ENCODE data around the gene B4GALT6.

B4GALT6 gene

DNA sequence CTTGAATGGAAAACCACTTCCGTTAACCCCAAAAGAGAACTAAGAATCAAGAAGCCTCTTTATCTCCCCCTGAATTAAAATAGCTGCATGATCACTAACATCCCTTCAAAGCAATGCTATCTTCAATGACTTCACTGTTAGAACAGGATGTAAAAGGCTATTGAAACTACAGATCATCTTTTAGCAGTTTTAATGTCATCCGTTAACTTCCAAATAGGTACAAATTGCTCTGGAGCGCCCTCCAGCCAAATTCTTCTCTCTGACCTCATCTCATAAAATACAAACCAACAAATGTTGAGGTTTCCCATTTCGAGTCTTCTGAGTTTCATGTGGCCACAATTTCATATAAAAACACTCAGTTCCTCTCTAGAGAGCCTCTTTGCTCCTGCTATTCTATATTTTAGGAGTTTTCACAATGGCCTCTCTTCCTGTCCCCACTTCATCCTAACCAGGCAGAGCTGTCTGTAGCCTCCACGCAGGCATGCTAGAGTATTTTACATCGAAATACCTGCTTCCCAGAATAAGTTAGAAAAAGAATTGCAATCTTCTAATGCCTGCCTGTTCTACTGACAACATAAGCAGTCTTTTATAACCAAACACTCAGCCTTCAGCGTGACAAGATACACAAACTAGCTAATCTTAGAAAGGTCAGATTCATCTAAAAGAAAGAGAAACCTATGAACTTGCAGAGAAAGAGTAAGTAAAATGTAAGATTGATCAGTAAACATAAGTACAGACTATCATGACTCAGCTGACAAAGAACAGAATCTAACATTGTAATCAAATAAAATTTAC is 37.9 kb downstream of the B4GALT6 start:
- H3K27ac ChIP-seq: no peak overlapping the region

DNA sequence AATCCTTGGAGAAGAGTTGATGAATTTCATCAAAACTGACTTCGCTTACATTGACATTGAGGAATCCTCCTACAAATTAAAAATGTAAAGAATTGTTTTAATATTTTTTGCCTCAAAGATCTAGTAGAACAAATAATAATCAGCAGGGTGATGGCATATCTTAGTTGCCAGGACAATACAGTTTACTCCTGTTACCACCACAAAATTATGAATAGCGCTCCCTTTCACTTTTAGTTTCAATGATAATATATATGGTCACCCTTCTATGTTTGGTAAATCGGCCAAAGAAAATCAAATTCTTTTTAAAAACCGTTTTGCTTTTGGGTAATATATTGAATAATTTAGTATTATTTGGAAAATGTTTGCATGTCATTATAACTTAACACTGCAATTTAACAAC is 39.0 kb downstream of the B4GALT6 start:
- no peak overlapping the region for H3K4me3 ChIP-seq

More for the DNA sequence above, 37.9 kb downstream of the B4GALT6 start:
- no peak overlapping the region for H3K4me3 ChIP-seq

DNA sequence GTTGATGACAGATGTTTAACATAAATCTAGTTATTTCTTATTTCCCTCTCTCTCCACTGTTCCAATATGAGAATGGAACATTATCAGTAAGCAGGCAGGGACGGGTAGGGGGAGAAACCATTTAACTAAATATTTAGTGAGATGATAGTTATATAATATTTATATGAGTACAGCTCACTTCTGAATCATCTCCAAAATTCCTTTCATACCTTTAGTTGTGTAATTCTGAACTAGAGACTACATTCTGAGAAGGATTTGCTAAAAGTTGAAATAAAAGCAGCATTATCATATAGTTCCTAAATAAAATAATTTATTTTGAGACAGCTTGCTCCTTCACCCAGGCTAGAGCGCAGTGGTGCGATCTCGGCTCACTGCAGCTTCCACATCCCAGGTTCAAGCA is 41.4 kb downstream of the B4GALT6 start:
- no peak overlapping the region for H3K4me3 ChIP-seq
- no peak overlapping the region for H3K27ac ChIP-seq

More for the DNA sequence above, 39.0 kb downstream of the B4GALT6 start:
- H3K27ac ChIP-seq: no peak overlapping the region

DNA sequence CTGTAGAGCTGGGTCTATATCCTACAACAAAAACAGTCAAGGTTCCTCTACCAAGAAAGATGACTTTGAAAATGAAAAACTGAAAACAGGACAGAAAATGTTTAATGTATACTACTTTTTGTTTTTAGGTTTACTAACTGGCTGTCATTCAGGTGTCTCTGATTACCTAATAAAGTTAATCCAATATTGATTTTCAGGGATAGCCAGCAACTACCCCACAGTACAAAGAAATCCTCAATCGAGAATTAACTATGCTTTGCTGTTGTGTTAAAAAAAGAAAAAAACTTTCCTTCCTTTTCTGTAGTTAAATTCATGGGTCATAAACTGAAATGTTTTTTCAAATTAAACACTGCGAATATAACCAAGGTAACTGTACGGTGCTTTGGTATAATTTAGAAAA is 46.9 kb downstream of the B4GALT6 start:
- no peak overlapping the region for H3K4me3 ChIP-seq
- no peak overlapping the region for H3K27ac ChIP-seq

DNA sequence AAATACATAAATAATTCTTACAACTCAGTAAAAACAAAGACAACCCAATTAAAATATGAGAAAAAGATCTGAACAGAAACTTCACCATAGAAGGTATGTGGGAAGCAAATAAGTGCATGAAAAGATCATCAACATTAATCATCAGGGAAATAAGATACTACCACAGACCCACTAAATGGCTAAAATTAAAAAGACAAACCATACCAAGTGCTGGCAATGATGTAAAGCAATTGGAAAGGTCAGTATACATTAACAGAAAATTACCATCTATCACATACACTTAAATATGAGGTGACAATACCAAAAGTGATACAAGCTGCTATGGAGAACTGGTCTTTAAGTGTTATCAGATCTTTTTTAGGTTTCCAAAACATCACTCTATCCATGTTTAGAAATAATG is 48.0 kb downstream of the B4GALT6 start:
- Histone ChIP-seq H3K27ac (no peak overlapping the region), H3K4me3 (no peak overlapping the region)

DNA sequence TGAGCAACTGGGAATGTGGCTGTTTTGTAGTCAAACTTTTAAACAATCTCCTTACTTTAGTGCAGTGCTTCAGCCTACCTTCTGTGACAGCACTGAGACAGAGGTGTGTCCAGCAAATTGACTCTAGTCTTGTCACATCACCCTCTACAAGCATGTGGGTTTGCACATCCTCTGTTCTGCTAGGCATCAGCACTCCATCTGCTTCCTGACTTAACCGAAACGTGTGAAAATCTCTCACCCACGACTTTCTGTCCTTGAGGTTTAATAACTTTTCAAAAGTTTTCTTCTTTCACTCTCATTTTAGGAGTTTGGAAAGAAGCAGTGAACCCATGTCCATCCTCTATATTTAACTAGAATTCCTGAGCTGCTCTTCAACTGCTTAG is 50.1 kb downstream of the B4GALT6 start:
- Histone ChIP-seq H3K4me3 (no peak overlapping the region), H3K27ac (no peak overlapping the region)

DNA sequence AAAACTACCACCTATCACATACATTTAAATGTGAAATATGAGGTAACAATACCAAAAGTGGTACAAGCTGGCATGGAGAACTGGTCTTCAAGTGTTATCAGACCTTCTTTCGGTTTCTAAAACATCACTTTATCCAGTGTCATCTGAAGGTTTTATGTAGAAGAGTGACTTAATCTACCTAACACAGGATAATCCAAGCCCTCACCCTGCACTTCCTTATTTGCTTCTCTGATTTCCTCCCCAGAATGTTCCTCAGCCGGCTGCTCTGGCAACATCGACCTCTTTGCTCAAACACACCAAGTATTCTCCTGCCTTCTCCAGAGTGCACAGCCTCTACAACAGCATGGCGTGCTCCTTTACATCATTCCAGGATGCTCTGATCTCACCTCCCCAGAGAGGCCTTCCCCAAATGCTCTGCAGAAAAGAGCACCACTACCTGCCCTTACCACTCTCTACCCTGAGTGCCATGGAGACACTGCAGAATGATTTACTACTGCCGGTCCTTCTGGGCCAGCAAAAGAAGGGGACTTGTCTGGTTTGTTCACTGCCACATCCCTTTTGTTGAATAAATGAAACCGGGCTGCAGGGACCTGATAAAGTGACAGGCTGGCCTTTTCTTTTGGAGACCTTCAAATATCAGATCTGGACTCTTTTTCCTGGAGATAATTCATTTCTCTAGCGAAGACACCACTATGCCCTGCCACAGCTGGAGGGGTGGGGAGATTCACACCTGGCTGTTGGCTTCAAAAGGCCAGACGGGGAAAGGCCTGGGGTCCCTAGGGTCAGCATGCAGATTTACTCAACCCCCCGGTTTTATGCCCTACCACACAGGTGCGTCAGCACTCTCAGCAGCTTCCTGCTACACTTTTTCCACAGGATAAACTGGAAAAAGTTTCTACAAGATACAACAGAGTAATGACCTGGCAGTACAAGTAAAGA is 50.7 kb downstream of the B4GALT6 start:
- Histone ChIP-seq H3K27ac (no peak overlapping the region), H3K4me3 (no peak overlapping the region)

DNA sequence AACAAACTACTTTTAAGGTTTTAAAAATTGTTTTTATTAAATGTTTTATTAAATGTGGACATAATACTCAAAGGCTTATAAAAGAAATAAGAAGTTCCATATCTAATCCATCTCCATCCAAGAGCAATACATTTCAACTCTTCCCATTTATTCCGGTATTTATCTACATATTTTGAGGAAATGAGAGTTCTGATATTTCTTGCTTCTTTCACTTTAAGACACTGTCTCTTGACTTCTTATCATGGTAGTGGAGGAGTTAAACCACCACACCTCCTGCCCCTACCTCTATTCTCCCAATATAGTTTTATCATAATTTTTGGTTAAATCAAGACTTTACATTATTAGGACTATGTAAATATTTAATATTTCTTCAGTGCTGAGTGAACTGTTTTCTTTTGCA is 52.0 kb downstream of the B4GALT6 start:
- H3K4me3 ChIP-seq: no peak overlapping the region
- no peak overlapping the region for H3K27ac ChIP-seq

DNA sequence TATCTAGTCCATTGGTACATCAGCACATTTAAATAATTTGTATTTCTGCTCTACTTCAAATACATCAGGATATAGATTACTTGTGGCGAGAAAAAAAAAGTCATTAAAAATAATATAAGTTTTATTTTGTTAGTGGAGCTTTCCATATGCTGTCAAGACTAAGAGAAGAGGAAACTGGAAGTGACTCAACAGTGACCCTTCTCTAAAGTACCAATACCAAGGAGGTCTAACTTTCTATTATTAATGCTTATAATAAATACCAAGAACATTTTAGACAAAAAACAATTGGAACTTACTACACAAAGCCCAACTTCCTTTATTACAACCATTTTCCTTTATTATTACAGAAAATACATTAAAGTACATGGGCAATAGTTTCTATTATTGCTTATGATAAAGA is 52.9 kb downstream of the B4GALT6 start:
- Histone ChIP-seq H3K27ac (no peak overlapping the region), H3K4me3 (no peak overlapping the region)

DNA sequence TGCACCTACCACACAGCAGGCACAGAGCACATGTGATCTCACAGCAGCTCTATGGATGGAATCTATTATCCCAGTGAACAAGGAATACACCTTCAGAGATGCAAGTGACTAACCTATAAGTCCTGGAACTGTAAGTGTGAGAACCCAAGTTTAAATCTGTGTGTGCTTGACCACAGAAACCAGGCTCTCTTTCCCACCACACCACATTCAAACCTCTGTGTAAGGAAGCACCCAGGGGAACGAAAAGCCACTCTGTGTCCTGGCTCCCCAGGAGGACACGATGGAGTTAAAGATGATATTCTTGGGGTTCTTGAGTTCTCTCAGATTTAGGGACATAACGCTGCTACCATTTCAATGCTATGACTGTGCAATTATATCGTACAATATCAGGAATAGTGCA is 53.8 kb downstream of the B4GALT6 start:
- no peak overlapping the region for H3K27ac ChIP-seq

DNA sequence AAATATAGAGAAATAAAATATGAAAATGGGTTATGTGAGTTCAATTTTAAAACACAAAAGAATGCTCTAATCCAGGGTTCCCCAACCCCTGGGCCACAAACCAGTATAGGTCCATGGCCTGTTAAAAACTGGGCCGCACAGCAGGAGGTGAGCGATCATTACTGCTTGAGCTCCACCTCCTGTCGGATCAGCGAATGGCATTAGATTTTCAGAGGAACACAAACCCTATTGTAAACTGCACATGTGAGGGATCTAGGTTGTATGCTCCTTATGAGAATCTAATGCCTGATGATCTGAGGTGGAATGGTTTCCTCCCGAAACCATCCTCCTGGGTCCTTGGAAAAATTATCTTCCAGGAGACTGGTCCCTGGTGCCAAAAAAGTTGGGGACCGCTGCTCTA is 58.0 kb downstream of the B4GALT6 start:
- Histone ChIP-seq H3K27ac (no peak overlapping the region), H3K4me3 (no peak overlapping the region)

More for the DNA sequence above, 53.8 kb downstream of the B4GALT6 start:
- H3K4me3 ChIP-seq: no peak overlapping the region

DNA sequence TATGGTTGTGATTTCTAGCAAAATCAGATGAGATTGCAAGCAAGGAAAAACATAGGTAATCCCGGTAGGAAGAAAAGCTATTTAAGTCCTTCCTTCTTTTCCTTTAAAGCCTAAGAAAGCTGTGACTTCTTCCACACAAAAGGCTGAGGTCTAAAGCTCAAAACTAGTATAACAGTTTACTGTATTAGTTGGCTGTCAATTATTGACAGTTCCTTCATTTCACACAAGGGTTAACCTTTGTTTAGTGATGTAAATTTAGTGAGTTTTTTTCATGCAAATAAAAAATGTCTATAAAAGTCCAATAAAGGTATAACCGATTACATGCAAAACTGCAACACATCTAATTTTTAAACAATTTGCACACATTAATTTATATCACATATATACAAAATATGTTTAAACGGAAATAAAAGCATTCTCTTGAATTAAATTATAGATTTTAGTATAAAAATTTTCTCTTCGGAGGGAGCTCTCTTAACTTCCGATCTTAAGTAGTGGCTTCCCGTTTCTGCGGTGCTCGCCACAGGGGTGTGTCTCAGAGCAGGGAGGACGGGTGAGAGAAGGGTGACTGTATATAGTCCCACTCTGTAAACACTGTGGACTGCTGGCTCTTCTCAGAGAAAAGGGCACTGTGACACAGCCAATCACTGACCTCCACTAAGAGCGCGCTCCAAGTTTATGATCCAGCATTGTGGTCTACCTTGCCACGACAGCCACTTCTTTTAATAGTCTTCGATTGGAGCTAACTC is 59.3 kb downstream of the B4GALT6 start:
- H3K27ac ChIP-seq: no peak overlapping the region
- H3K4me3 ChIP-seq: no peak overlapping the region

DNA sequence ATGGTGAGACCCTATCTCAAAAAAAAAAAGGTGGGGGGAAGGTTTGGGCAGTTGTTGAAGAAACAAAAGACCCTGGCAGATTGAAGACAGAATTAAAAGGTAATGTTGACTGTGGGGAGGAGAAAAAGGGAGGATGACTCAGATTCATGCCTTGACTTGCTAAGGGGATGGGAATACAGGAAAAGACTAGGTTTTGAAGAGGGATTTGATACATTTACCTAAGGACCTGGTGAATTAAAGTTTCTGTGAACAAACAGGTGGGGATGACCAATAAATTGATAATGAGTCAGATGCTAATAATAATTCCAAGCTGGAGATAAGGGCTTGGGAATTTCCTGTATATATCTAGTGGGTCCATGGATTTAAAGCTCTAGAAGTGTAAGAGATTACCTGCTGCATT is 65.1 kb downstream of the B4GALT6 start:
- Histone ChIP-seq H3K4me3 (no peak overlapping the region), H3K27ac (no peak overlapping the region)

DNA sequence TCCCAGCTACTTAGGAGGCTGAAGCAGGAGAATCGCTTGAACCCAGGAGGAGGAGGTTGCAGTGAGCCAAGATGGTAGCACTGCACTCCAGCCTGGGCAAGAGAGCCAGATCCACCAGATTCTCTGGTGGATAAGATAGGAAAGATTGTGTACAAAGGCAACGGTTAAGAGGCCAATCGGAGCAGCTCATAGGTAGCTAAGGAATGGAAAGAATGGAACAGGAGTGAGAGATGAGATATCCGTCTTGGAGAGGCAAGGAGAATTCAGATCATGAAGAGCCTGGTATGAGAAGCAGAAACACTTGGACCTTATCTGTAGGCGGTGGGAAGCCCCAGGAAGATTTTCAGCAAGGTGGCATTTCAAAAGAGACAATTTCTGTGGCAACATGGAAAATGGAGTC is 65.6 kb downstream of the B4GALT6 start:
- no peak overlapping the region for H3K4me3 ChIP-seq
- H3K27ac ChIP-seq: no peak overlapping the region

DNA sequence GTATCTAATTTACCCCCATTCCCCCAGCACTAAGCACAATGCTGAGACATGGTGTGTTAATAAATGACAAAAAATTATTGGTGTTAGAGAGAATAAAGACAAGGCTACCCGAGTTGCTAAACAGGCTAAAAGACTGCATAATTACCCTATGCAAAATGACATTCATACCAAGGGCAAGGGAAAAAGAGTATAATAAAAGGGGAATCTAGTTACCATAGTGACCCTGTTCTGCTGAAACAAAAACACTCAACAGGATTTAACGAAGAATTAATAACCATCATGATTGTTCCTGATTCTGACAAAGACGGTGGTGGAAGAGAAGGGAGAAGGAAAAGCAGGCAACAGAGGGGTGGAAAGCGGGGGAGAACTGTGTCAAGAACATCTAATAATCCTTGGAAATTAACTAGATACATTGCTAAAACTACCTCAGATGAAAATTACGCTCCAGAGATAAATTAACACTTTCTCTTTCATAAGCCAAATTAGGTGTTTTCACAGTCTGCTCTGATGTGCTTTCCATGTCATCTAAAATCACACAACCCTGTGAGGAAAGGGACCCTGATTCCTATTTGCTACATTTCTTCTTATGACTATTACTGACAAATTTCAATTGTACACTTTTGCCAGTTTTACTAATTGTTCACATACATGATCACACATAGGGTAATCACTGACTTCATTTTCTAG is 67.2 kb downstream of the B4GALT6 start:
- H3K4me3 ChIP-seq: no peak overlapping the region
- H3K27ac ChIP-seq: no peak overlapping the region

DNA sequence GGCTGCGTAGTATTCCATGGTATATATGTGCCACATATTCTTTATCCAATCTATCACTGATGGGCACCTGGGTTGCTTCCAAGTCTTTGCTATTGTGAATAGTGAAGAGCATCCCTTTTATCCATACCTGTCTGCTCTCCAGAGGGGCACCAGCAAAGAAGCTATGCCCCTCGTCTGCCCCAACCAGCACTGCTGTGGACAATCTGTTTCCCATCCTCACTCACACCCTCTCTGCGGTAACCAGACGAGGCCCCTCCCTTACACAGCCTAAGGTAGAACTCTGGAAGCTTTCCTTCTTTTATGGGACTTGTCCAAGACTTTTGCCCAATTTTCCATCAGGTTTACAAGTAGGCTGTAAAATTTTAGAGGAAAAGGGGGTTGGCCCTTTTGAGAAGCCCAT is 67.8 kb downstream of the B4GALT6 start:
- Histone ChIP-seq H3K4me3 (no peak overlapping the region), H3K27ac (no peak overlapping the region)

DNA sequence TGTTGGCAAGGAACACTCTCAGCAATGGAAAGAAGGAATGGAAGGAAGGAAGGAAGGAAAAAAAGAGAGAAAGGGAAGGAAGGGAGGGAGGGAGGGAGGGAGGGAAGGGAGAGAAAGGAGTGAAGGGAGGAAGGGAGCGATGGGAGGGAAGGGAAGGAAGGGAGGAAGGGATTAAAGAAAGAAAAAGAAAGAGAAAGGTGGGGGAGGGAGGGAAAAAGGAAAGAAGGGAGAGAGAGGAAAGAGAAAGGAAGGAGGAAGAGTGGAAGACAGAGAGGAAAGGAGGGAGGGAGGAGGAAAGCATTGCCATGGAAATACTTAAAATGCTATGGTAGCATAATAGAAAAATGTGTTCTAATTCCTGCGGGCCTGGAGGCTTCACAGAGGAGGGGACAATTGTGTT is 70.3 kb downstream of the B4GALT6 start:
- no peak overlapping the region for H3K4me3 ChIP-seq
- H3K27ac ChIP-seq: no peak overlapping the region

DNA sequence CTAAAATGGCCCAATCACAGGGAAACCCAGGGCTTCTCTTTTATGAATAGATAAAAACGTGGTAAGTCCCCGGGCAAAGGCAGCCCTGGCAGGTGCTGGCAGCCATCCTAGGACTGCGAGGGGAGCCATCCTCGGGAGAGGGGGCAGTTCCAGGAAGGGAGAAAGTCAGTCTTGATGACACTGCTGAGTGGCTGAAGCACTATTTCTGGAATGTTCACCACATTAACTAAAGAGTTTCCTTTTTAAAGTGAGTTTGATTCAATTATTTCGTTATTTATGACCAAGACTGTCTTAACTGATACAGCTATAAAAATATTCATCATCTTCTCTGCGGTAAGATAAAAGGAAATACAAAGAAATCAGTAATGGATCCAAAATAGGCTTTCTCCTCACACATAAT is 72.3 kb downstream of the B4GALT6 start:
- H3K27ac ChIP-seq: no peak overlapping the region

DNA sequence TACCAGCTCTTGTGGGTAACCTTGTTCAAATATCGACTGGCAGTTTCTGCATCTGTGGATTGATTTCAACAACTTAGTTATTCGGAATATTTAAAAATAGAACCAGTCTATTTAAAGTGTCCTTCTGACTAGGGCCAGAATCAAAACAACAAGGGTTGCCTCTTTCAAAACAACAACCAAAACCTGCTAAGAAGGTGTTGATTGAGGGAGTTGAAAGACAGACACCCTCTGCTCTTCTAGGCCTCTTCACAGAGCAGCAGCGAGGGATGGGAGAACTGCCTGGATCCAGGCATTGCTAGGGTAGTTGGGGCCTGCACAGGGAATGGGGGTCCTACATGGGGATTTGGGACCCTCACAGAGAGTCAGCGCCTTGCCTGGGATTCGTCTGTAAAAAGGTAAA is 72.9 kb downstream of the B4GALT6 start:
- no peak overlapping the region for H3K27ac ChIP-seq
- H3K4me3 ChIP-seq: no peak overlapping the region

More for the DNA sequence above, 72.3 kb downstream of the B4GALT6 start:
- H3K4me3 ChIP-seq: no peak overlapping the region
